ENCODE measurements around the gene CDC42EP1. TPM values are rescaled to one million over a fixed set of nuclear protein-coding genes. Genes with fewer than 3 reads are reported as not detected.
A peak's percentile ranks its signal among the peaks of the same experiment; 100 is the strongest.

Gene CDC42EP1
- polyA plus RNA-seq, 1 donor from 2014 or later = 0.24 TPM

- TF ChIP-seq, protein P1, sequence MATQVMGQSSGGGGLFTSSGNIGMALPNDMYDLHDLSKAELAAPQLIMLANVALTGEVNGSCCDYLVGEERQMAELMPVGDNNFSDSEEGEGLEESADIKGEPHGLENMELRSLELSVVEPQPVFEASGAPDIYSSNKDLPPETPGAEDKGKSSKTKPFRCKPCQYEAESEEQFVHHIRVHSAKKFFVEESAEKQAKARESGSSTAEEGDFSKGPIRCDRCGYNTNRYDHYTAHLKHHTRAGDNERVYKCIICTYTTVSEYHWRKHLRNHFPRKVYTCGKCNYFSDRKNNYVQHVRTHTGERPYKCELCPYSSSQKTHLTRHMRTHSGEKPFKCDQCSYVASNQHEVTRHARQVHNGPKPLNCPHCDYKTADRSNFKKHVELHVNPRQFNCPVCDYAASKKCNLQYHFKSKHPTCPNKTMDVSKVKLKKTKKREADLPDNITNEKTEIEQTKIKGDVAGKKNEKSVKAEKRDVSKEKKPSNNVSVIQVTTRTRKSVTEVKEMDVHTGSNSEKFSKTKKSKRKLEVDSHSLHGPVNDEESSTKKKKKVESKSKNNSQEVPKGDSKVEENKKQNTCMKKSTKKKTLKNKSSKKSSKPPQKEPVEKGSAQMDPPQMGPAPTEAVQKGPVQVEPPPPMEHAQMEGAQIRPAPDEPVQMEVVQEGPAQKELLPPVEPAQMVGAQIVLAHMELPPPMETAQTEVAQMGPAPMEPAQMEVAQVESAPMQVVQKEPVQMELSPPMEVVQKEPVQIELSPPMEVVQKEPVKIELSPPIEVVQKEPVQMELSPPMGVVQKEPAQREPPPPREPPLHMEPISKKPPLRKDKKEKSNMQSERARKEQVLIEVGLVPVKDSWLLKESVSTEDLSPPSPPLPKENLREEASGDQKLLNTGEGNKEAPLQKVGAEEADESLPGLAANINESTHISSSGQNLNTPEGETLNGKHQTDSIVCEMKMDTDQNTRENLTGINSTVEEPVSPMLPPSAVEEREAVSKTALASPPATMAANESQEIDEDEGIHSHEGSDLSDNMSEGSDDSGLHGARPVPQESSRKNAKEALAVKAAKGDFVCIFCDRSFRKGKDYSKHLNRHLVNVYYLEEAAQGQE (IDR thresholded peaks at IDR 0.05; ENCODE audit: borderline replicate concordance) = no peak
- TF ChIP-seq RAD21 (conservative IDR thresholded peaks at IDR 0.05) (no peak), EZH2 (IDR thresholded peaks at IDR 0.05; ENCODE audit: borderline replicate concordance, insufficient read depth, low read length, poor library complexity, severe bottlenecking) (peak; percentile 73)
- Histone ChIP-seq H4K20me1 (ENCODE audit: insufficient read depth) (no peaks in the 10 kb centered on the region), H3K9ac (ENCODE audit: low read length) (no peak overlapping the region), H3K9me3 (ENCODE audit: low read length) (no peaks in the 10 kb centered on the region), H3K79me2 (replicated peaks; ENCODE audit: insufficient read depth, low read length) (no peaks in the 10 kb centered on the region), H3K27me3 (ENCODE audit: insufficient read depth, low read depth, low read length) (peaks cover 31% of the 10 kb centered on the region), H3K36me3 (ENCODE audit: insufficient read depth, low read length) (no peaks in the 10 kb centered on the region), H2AFZ (ENCODE audit: low read depth, low read length) (no peak overlapping the region), H3K27ac (ENCODE audit: low read length) (no peak overlapping the region), H3K4me2 (ENCODE audit: low read length) (no peak overlapping the region), H3K9me2 (ENCODE audit: insufficient read depth, low read length) (no peaks in the 10 kb centered on the region), H3K4me3 (ENCODE audit: low read length) (peak overlapping the region; percentile 57), H3F3A (ENCODE audit: insufficient read depth, low read length, poor library complexity, severe bottlenecking) (no peaks in the 10 kb centered on the region)
Measured at GRCh38 chr22:37560608-37561211, 430 bp downstream of the CDC42EP1 start.

DNA sequence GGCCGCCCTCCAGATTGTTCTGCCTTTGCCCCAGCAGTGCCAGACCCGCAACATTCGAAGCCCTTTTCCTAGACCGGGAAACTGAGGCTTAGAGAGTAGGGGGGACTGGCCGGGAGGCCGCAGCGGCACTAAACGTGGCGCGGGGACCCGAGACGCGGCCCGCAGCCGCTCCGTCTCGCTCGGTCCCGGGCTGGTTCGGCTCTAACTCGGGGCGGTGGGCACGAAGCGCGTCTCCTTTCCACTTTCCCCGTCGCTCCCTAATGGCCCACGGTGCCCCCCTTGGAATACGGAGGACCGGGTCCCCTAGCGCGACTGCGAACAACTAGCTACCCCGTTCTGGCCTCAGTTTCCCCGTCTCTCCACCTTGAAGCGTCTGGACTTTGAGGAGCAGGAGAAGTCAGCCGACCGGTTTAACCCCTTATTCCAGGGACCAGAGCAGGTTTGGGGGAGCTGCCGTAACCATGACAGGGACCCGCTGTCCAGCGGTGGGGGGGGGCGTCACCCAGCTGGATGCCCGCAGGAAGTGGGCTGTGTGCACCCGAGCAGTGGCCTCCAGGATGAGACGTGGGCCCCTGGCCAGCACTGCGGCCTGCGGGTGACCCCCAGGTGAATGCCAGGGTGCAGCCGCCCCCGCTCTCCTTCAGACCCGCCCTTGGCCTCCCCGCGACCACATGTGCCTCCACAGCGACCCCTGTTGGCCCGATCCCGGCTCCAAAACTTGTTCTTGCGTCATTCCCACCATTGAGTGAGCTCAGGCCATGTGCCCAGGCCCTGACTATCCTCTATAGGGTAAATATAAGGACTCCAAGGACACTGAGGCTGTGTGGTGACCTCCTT lies 1.1 kb downstream of the CDC42EP1 start:
- H3K27ac ChIP-seq (ENCODE audit: low read length) = no peak overlapping the region
- H3K9ac ChIP-seq (ENCODE audit: low read length) = no peak overlapping the region
- H3K36me3 ChIP-seq (ENCODE audit: insufficient read depth, low read length) = no peaks in the 10 kb centered on the region
- TF ChIP-seq RAD21 (conservative IDR thresholded peaks at IDR 0.05) (peak; percentile 15), POLR2AphosphoS5 (IDR thresholded peaks at IDR 0.05) (no peak), SMC3 (conservative IDR thresholded peaks at IDR 0.05; ENCODE audit: poor library complexity) (peak; percentile 32), CTCF (IDR thresholded peaks at IDR 0.05; ENCODE audit: poor library complexity, severe bottlenecking) (peak; percentile 68), EZH2 (IDR thresholded peaks at IDR 0.05; ENCODE audit: borderline replicate concordance, insufficient read depth, low read length, poor library complexity, severe bottlenecking) (peak; percentile 76)
- H2AFZ ChIP-seq (ENCODE audit: low read depth, low read length) = no peak overlapping the region
- H3K9me2 ChIP-seq (ENCODE audit: insufficient read depth, low read length) = no peaks in the 10 kb centered on the region
- H3K4me3 ChIP-seq (ENCODE audit: low read length) = peak overlapping the region; percentile 57
- peaks cover 31% of the 10 kb centered on the region for H3K27me3 ChIP-seq (ENCODE audit: insufficient read depth, low read depth, low read length)
- no peaks in the 10 kb centered on the region for H3F3A ChIP-seq (ENCODE audit: insufficient read depth, low read length, poor library complexity, severe bottlenecking)
- H3K9me3 ChIP-seq (ENCODE audit: low read length) = no peaks in the 10 kb centered on the region
- no peaks in the 10 kb centered on the region for H4K20me1 ChIP-seq (ENCODE audit: insufficient read depth)
- H3K4me2 ChIP-seq (ENCODE audit: low read length) = no peak overlapping the region
- H3K79me2 ChIP-seq (replicated peaks; ENCODE audit: insufficient read depth, low read length) = no peaks in the 10 kb centered on the region
